Vagina (tissue), 2 donors: Measurements from ENCODE around the gene MMADHC.

Experiments used
- CTCF ChIP-seq, 3 experiments: fragments of 450-650 bp in 2 of 3; fragments of 200-600 bp in 1 of 3; sonication (generic) in 1 of 3; IDR thresholded peaks; one replicate each; pipeline ENCODE4 v1.5.1; 2017 to 2019; ENCODE audit warnings: antibody characterized with exemption in 3 of 3, mild to moderate bottlenecking in 2 of 3, moderate library complexity in 2 of 3
- POLR2AphosphoS5 ChIP-seq, 2 donors: sonication (generic); formaldehyde crosslinking; IDR thresholded peaks; one replicate each; pipeline ENCODE4 v1.9.0; 2017; ENCODE audit warnings: antibody characterized with exemption in 2 of 2, mild to moderate bottlenecking in 2 of 2, low read depth in 1 of 2; ENCODE audit not compliant: insufficient read depth in 1 of 2

GRCh38 chr2:149606251-149606811 lies 18.8 kb upstream of the MMADHC start:
- TF ChIP-seq POLR2AphosphoS5 (IDR thresholded peaks at IDR 0.05; ENCODE audit: insufficient read depth in 1 of 2, low read depth in 1 of 2) (no peak), CTCF (IDR thresholded peaks at IDR 0.05) (no peak)
